GM04503 (cell line): ENCODE results near the gene U2AF1L4.

Experiments
- DNase-seq: peaks from one replicate; pipeline ENCODE4 v3.0.0-alpha.2; 2012; ENCODE audit warnings: low read depth

U2AF1L4 gene

GRCh38 chr19:35712567-35713505, 32.4 kb downstream of the U2AF1L4 start:
- no peak for DNase-seq

GRCh38 chr19:35710784-35711723, 34.2 kb downstream of the U2AF1L4 start:
- no peak for DNase-seq

GRCh38 chr19:35708391-35708790, 36.8 kb downstream of the U2AF1L4 start:
- no peak for DNase-seq

- DNase-seq, result peak; percentile 13
Observed at GRCh38 chr19:35704218-35704617, 41.0 kb downstream of the U2AF1L4 start, which contains the start of gene ZBTB32. Gene ZBTB32 (plus strand): TSS chr19:35704558. CDS start chr19:35714627, 10,069 bp downstream.

GRCh38 chr19:35703343-35703742, 41.9 kb downstream of the U2AF1L4 start:
- DNase-seq, result no peak

- peak; percentile 83 for DNase-seq
Observed at GRCh38 chr19:35702223-35703012, 42.8 kb downstream of the U2AF1L4 start.

- no peak for DNase-seq
Observed at GRCh38 chr19:35696835-35697234, 48.4 kb downstream of the U2AF1L4 start.

GRCh38 chr19:35695895-35696422, 49.3 kb downstream of the U2AF1L4 start:
- no peak for DNase-seq

GRCh38 chr19:35693835-35694599, 51.2 kb downstream of the U2AF1L4 start:
- DNase-seq, result peak; percentile 30

- DNase-seq, result no peak
Observed at GRCh38 chr19:35693422-35693821, 51.8 kb downstream of the U2AF1L4 start.
